Dermis microvascular lymphatic vessel endothelial cell (primary cell): ENCODE measurements around the gene TMEM178A. TPM values are rescaled to one million over a fixed set of nuclear protein-coding genes. Genes with fewer than 3 reads are reported as not detected.
A peak's percentile ranks its signal among the peaks of the same experiment; 100 is the strongest.

Experiments used
- DNase-seq, 2 donors: peaks; one replicate each; pipeline versions ENCODE4 v3.0.0 to v3.0.0-alpha.2; 2010; ENCODE audit warnings: low read depth in 2 of 2
- total RNA-seq: library from RNA; depleted of rRNA; stranded (reverse); fragments of >200 nt; gene quantifications from 2 replicates; pipeline ENCODE4 v1.2.1, GENCODE V29; 2014

Gene TMEM178A
- total RNA-seq, 1 donor from 2014 or later = not detected

- no peak for DNase-seq
Measured at GRCh38 chr2:39710807-39711206, 45.1 kb downstream of the TMEM178A start.

GRCh38 chr2:39712953-39713352, 47.2 kb downstream of the TMEM178A start:
- no peak for DNase-seq

DNA sequence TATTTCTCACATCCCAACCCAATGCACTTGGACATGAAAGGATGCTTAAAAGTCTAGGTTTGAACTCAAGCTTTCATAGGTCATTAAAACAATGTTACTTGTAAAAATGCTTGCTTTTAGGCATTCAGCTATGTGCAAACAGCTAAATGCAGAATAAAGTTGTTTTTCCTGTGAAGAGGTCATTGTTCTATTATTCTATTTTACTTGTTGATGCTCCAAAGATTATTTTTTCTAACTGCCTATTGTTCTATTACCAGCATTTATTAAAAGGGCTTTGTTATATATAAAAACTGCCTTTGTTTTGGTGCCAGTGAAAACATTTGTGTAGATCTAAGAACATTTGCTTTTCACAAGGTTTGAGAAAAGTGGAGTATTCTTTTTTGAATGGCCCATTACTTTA, 49.4 kb downstream of the TMEM178A start:
- DNase-seq = peak in 1 of 2 donors; percentile 48

- no peak for DNase-seq
Measured at GRCh38 chr2:39715822-39716221, 50.1 kb downstream of the TMEM178A start.

- DNase-seq = no peak
Measured at GRCh38 chr2:39717067-39717466, 51.4 kb downstream of the TMEM178A start.

DNA sequence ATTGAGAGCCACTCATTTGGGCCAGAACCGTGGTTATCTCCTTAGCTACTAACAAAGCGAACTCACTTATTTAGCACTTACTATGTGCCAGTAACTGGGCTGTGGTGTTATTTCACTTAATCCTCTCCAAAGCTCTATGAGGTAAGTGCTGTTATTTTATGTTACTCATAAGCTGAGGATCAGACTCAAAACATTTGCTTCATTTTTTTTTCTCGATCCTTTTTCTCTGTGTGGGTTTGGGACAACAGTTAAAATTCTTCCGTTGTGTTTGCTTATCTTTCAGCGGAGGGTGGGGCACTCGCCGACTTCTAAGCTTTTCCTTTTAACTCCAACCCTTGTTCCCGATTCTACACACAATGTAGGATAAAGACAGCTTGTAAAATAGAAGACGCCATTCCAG, 52.8 kb downstream of the TMEM178A start:
- DNase-seq = no peak

DNA sequence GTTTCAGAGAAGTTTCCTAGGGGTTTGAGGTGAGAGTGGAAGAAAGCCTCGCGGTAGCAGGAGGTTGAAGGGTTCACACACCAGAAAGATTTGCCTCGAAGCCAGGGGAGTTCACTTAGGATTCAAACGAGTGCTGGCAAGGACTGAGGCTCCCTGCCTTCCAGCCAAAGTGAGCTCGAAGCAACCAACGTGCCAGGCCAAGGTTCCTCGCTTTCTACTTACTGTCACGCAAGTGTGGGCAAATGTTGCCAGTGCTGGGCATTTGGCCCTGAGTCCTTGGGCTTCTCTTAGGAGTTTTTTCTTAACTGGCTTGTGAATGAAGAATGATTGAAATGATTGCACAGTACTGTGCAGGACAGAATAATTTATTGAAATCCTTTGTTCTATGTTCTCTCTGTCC, 53.6 kb downstream of the TMEM178A start:
- no peak for DNase-seq

GRCh38 chr2:39720970-39721369, 55.3 kb downstream of the TMEM178A start:
- no peak for DNase-seq

DNA sequence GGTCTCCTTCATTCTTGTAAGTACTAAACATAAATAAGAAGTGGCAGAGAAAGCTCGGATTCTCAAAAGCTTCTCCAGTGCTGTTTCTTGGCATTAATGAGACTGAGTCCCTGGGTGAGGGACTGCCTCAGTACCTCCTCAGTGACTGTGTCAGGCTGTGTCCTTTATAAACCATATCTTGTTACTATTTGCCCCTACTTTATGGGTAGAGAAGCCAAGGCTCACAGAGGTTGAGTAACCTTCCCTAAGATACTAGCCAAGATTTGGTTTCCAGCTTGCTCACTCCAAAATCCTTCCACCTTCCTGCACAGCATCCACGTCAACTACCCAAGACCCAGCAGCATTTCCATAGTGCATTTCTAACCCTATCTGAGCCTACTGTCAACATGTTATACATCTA, 57.8 kb downstream of the TMEM178A start:
- DNase-seq = no peak

DNA sequence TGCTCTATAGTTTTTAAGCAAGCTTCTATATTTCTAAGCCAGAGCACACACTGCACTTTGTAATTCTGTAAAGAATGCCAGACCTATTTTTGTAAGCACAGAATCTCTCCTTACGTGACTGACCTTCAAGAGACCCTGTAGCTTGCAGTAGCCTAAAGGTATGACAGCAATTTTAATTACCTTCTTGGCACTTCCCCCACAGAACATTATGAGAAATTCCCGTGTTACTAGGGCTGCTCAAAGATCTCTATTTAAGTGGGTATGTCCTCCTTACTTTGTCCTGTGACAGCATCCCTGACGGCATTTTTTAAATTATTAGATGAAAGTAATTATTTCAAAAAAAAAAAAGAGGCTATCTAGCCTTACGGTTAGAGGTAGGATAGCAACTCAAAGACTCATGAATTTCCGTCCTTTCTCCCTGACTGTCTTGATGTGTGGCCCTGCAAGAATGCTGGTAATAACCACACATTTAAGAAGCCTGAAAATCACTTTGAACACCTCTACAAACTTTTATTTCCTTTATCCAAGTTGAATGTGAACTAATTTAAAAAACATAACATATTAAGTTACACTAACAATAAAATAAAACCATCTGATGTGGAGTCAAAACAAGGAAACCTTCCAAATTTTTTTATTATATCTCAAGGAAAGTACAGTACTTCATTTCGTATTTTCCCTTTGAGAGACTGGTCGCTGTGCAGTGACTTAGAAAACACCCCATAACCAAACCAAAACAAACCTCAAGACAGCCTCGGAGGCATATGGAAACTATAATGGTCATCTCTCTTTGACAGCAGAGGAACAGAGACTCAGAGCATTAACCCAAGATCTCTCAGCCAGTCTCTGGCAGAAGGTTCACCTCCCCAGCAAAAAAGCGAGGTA, 58.5 kb downstream of the TMEM178A start:
- no peak for DNase-seq

DNA sequence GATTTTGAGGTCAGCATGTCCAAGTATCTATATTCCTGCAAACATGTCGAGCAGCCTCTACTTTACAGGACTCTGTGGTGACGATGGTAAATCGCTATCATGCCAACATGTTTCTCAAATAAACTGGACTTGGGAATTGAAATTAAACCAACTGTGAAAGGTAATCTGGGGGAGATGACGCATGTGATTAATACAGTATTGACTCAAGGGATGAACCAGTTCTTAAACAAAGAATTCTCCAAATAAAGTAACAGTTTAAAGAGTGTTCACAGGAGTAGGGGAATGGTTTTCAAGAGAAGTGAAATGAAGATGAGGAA, 59.1 kb downstream of the TMEM178A start:
- no peak for DNase-seq

DNA sequence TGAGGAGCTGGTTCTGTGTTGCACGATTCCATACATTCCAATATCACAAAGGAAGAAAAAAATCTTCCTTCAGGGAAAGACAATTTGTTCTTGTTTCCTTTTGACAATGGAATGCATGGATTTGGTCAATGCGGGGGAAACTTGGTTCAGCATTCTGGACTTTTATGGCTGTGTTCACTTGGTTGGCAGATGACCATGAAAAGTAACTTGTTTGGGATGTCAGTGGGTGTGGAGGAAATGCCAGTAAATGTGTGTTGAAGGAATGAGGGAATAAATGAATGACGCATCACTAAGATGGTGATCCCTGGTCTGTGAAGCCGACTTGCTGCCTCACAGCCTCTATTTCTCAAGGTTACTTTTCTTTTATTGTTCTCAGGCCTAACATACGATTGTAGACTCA, 59.7 kb downstream of the TMEM178A start:
- DNase-seq = no peak

DNA sequence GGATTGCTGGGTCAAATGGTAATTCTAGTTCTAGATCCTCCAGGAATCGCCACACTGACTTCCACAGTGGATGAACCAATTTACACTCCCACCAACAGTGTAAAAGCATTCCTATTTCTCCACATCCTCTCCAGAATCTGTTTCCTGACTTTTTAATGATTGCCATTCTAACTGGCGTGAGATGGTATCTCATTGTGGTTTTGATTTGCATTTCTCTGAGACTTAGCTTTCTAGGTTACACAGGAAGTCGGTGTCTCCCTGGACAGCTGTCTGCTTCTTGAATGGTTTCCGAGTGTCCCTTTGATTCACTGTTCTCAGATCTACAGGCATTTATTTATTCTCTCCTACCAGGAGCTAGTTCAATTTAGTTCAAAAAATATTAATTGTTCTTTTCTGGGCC, 62.4 kb downstream of the TMEM178A start:
- DNase-seq = peak in 1 of 2 donors; percentile 51

DNA sequence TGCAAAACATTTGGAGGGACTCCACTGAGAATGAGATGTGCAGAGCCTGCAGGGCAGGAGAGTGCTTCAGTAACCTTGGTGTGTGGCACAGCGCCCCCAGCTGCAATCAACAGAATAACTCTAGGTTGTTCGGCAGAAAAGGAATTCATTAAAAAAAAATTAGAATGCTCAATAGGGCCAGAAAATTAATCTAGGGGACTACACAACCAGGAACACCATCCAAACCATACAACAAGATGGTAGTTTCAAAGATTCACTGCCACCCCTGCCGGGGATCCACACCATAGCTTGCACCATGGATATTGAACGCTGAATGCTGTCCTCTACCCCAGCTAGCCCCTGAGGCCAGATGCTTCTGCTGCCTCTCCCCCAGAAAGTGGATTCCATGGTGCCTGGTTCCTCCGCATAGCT, 63.2 kb downstream of the TMEM178A start:
- DNase-seq = peak; percentile 5 to 56

DNA sequence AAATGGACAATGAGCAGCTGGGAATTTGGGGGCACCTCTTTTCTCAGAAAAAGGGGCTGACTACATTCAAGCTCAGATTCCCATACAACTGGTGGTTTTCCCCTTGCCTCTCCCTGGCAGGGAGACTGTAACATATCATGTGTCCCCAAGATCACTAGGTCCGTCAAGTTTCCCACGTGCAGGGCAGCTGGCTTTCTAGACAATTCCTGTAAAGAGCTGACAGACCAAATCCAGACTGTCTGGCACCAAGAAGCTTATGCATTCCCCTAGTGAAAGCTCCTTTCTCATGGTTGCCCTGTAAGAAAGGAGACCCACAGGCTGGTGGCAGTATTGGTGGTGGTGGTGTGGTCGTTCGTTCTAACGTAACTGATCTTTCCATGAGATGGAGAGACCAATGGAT, 64.6 kb downstream of the TMEM178A start:
- DNase-seq = no peak

DNA sequence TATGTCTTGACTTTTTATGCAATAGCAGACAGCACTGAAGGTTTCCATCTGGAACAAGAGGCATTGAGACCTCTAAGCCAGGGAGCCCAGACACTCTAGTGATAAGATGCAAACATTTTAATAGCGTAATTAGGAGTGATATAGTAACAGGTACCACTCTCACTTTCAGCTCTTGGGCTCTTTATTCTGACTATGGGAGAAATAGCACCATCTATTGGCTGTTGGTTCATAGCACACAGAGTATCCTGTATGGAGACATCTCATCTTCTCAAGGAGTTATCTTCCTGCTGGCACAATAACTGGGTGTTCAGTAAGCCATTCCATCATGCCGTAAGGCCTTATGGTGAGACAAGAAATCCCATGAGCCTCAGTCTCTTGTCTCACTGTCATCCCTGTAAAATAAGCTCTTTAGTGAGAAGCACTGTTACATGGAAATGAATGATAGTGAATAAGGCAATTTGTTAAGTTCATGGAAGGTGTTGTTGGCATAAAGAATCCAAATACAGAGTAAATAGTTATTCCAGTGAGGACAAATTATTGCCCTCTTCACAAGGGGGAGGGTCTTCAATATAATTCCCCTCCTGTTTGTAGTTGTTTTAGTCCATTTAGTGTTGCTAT, 65.1 kb downstream of the TMEM178A start:
- peak; percentile 16 to 43 for DNase-seq

- DNase-seq = no peak
Measured at GRCh38 chr2:39731546-39731945, 65.8 kb downstream of the TMEM178A start.

- no peak for DNase-seq
Measured at GRCh38 chr2:39732482-39732881, 66.8 kb downstream of the TMEM178A start.

DNA sequence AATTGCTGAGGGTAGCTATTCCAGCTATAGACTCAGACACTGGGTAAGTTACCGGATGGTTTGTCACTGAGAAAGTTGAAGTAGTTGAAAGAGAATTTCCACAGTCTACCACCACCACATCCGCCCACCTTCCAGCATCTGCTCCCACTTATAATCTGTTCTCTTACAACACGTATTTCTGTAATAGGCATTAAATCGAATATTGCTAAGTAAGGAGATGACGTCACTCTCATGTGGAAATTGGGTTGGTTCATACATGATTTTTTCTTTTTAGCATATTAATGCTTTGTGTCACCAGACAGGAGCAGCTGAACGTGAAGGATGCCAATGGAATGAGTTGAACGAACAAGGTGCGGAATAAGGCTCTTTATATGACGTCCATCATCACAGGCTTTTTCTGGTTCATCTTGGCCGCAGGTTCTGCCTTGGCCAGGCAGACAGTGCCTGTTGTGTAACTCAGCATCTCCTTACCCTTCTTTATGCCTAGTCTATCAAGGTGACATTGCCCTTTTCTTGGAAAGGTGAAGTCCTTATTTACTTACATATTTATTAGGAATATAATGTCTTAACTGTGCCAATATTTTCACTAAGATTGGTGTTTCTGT, 67.5 kb downstream of the TMEM178A start:
- no peak for DNase-seq

- no peak for DNase-seq
Measured at GRCh38 chr2:39734445-39734844, 68.7 kb downstream of the TMEM178A start.

DNA sequence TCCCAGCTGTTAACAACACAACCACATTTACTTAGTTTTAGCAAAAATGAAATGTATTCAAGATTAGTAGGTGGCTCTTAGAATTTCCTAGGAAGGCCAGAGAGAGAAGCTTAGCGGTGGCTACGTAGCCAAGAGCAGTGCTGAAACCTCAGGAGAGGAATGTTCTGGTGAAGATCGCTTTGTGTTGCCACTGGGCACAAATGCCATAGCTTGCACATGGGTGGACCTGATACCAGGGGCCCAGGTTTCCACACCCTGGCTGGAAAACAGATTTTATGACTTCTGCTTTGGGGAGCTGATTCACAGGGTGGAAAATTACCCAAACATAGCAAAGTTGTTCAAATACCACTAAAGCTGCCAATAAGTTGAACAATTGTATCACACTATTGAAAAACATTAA, 69.9 kb downstream of the TMEM178A start:
- DNase-seq = no peak

GRCh38 chr2:39736640-39737039, 70.9 kb downstream of the TMEM178A start:
- DNase-seq = no peak

GRCh38 chr2:39737661-39738060, 71.9 kb downstream of the TMEM178A start:
- peak in 1 of 2 donors; percentile 14 for DNase-seq
